ENCODE measurements around the gene MYCBP2.

Gene MYCBP2

GRCh38 chr13:77185721-77186120, 141.2 kb downstream of the MYCBP2 start:
- H3K4ac ChIP-seq (ENCODE audit: low read depth in 1 of 2, low read length in 2 of 2) = no peak overlapping the region
- H4K91ac ChIP-seq (ENCODE audit: low read length) = no peak overlapping the region
- no peak overlapping the region for H2BK12ac ChIP-seq (ENCODE audit: low read length in 2 of 2)
- no peak overlapping the region for H3K14ac ChIP-seq (ENCODE audit: low read length in 2 of 2)
- no peak overlapping the region for H3K4me3 ChIP-seq (ENCODE audit: insufficient read depth in 1 of 2, low read depth in 1 of 2, low read length in 2 of 2)
- H2BK5ac ChIP-seq (ENCODE audit: low read depth, low read length, poor library complexity, severe bottlenecking) = no peak overlapping the region
- no peak overlapping the region for H3K18ac ChIP-seq (ENCODE audit: low read depth in 1 of 2, low read length in 2 of 2)
- no peak overlapping the region for H2BK120ac ChIP-seq (ENCODE audit: low read depth, low read length)
- H3K4me2 ChIP-seq (ENCODE audit: low read length, poor library complexity, severe bottlenecking) = no peak overlapping the region
- 97% methylated on average over 2 of the region's 3 CpGs for WGBS
- no peak for DNase-seq
- H3K9ac ChIP-seq (ENCODE audit: low read length) = no peak overlapping the region
- H4K8ac ChIP-seq (ENCODE audit: low read length) = no peak overlapping the region
- H3K4me1 ChIP-seq (ENCODE audit: control insufficient read depth, insufficient read depth, low read depth, low read length) = no peaks in the 10 kb centered on the region
- H3K27me3 ChIP-seq (ENCODE audit: control insufficient read depth in 1 of 2, insufficient read depth in 1 of 2, low read length in 2 of 2) = no peaks in the 10 kb centered on the region
- H3K9me3 ChIP-seq (ENCODE audit: control insufficient read depth, low read length) = no peaks in the 10 kb centered on the region
- H3K23ac ChIP-seq (ENCODE audit: low read length in 2 of 2) = no peak overlapping the region
- H2AFZ ChIP-seq (ENCODE audit: low read depth, low read length) = no peak overlapping the region
- peaks cover 3 to 90% of the 10 kb centered on the region in 2 experiments for H3K36me3 ChIP-seq (ENCODE audit: control insufficient read depth in 1 of 2, insufficient read depth in 2 of 2, low read depth in 1 of 2, low read length in 2 of 2)
- H2BK15ac ChIP-seq (ENCODE audit: low read depth, poor library complexity, severe bottlenecking) = no peak overlapping the region
- no peaks in the 10 kb centered on the region for H3K79me1 ChIP-seq (replicated peaks; ENCODE audit: low read length, poor library complexity, severe bottlenecking)
- H2AK5ac ChIP-seq (ENCODE audit: low read length, severe bottlenecking) = no peak overlapping the region
- H3K27ac ChIP-seq (ENCODE audit: low read length, poor library complexity, severe bottlenecking) = no peak overlapping the region

GRCh38 chr13:77184455-77184854, 142.4 kb downstream of the MYCBP2 start:
- peaks cover 8 to 90% of the 10 kb centered on the region in 2 experiments for H3K36me3 ChIP-seq (ENCODE audit: control insufficient read depth in 1 of 2, insufficient read depth in 2 of 2, low read depth in 1 of 2, low read length in 2 of 2)
- no peak overlapping the region for H2BK15ac ChIP-seq (ENCODE audit: low read depth, poor library complexity, severe bottlenecking)
- no peak overlapping the region for H3K27ac ChIP-seq (ENCODE audit: low read length, poor library complexity, severe bottlenecking)
- no peak overlapping the region for H3K4me2 ChIP-seq (ENCODE audit: low read length, poor library complexity, severe bottlenecking)
- no peaks in the 10 kb centered on the region for H3K9me3 ChIP-seq (ENCODE audit: control insufficient read depth, low read length)
- H4K91ac ChIP-seq (ENCODE audit: low read length) = no peak overlapping the region
- no peaks in the 10 kb centered on the region for H3K4me1 ChIP-seq (ENCODE audit: control insufficient read depth, insufficient read depth, low read depth, low read length)
- H3K4ac ChIP-seq (ENCODE audit: low read depth in 1 of 2, low read length in 2 of 2) = no peak overlapping the region
- no peak overlapping the region for H2BK120ac ChIP-seq (ENCODE audit: low read depth, low read length)
- no peak overlapping the region for H2AK5ac ChIP-seq (ENCODE audit: low read length, severe bottlenecking)
- peaks cover 2% of the 10 kb centered on the region for H3K79me1 ChIP-seq (replicated peaks; ENCODE audit: low read length, poor library complexity, severe bottlenecking)
- H3K9ac ChIP-seq (ENCODE audit: low read length) = no peak overlapping the region
- H4K8ac ChIP-seq (ENCODE audit: low read length) = no peak overlapping the region
- no peaks in the 10 kb centered on the region for H3K27me3 ChIP-seq (ENCODE audit: control insufficient read depth in 1 of 2, insufficient read depth in 1 of 2, low read length in 2 of 2)
- no peak overlapping the region for H3K14ac ChIP-seq (ENCODE audit: low read length in 2 of 2)
- H3K23ac ChIP-seq (ENCODE audit: low read length in 2 of 2) = no peak overlapping the region
- H3K18ac ChIP-seq (ENCODE audit: low read depth in 1 of 2, low read length in 2 of 2) = no peak overlapping the region
- no peak for DNase-seq
- no peak overlapping the region for H2BK12ac ChIP-seq (ENCODE audit: low read length in 2 of 2)
- no peak overlapping the region for H2BK5ac ChIP-seq (ENCODE audit: low read depth, low read length, poor library complexity, severe bottlenecking)
- no peak overlapping the region for H2AFZ ChIP-seq (ENCODE audit: low read depth, low read length)
- no peak overlapping the region for H3K4me3 ChIP-seq (ENCODE audit: insufficient read depth in 1 of 2, low read depth in 1 of 2, low read length in 2 of 2)
- WGBS = 99% methylated on average over 2 of the region's 2 CpGs

- Histone ChIP-seq H3K4ac (ENCODE audit: low read depth in 1 of 2, low read length in 2 of 2) (no peak overlapping the region), H3K4me2 (ENCODE audit: low read length, poor library complexity, severe bottlenecking) (no peak overlapping the region), H3K27ac (ENCODE audit: low read length, poor library complexity, severe bottlenecking) (no peak overlapping the region), H2AK5ac (ENCODE audit: low read length, severe bottlenecking) (no peak overlapping the region), H3K4me3 (ENCODE audit: insufficient read depth in 1 of 2, low read depth in 1 of 2, low read length in 2 of 2) (no peak overlapping the region), H3K36me3 (ENCODE audit: control insufficient read depth in 1 of 2, insufficient read depth in 2 of 2, low read depth in 1 of 2, low read length in 2 of 2) (peaks cover 8 to 90% of the 10 kb centered on the region in 2 experiments), H3K14ac (ENCODE audit: low read length in 2 of 2) (no peak overlapping the region), H2BK5ac (ENCODE audit: low read depth, low read length, poor library complexity, severe bottlenecking) (no peak overlapping the region), H3K27me3 (ENCODE audit: control insufficient read depth in 1 of 2, insufficient read depth in 1 of 2, low read length in 2 of 2) (no peaks in the 10 kb centered on the region), H2BK12ac (ENCODE audit: low read length in 2 of 2) (no peak overlapping the region), H4K8ac (ENCODE audit: low read length) (no peak overlapping the region), H3K79me1 (replicated peaks; ENCODE audit: low read length, poor library complexity, severe bottlenecking) (peaks cover 2% of the 10 kb centered on the region), H3K23ac (ENCODE audit: low read length in 2 of 2) (no peak overlapping the region), H2BK120ac (ENCODE audit: low read depth, low read length) (no peak overlapping the region), H3K4me1 (ENCODE audit: control insufficient read depth, insufficient read depth, low read depth, low read length) (no peaks in the 10 kb centered on the region), H3K18ac (ENCODE audit: low read depth in 1 of 2, low read length in 2 of 2) (no peak overlapping the region), H3K9me3 (ENCODE audit: control insufficient read depth, low read length) (no peaks in the 10 kb centered on the region), H2BK15ac (ENCODE audit: low read depth, poor library complexity, severe bottlenecking) (no peak overlapping the region), H4K91ac (ENCODE audit: low read length) (no peak overlapping the region), H3K9ac (ENCODE audit: low read length) (no peak overlapping the region), H2AFZ (ENCODE audit: low read depth, low read length) (no peak overlapping the region)
- 100% methylated on average over 2 of the region's 4 CpGs for WGBS
- DNase-seq = no peak
Measured at GRCh38 chr13:77180011-77180410, 146.9 kb downstream of the MYCBP2 start.

- Histone ChIP-seq H3K9ac (ENCODE audit: low read length) (no peak overlapping the region), H2BK120ac (ENCODE audit: low read depth, low read length) (no peak overlapping the region), H2BK15ac (ENCODE audit: low read depth, poor library complexity, severe bottlenecking) (no peak overlapping the region), H2AK5ac (ENCODE audit: low read length, severe bottlenecking) (no peak overlapping the region), H2AFZ (ENCODE audit: low read depth, low read length) (no peak overlapping the region), H4K91ac (ENCODE audit: low read length) (no peak overlapping the region), H3K4me2 (ENCODE audit: low read length, poor library complexity, severe bottlenecking) (no peak overlapping the region), H3K23ac (ENCODE audit: low read length in 2 of 2) (no peak overlapping the region), H3K4me1 (ENCODE audit: control insufficient read depth, insufficient read depth, low read depth, low read length) (peaks cover 1% of the 10 kb centered on the region), H3K4me3 (ENCODE audit: insufficient read depth in 1 of 2, low read depth in 1 of 2, low read length in 2 of 2) (no peak overlapping the region), H3K9me3 (ENCODE audit: control insufficient read depth, low read length) (no peaks in the 10 kb centered on the region), H3K4ac (ENCODE audit: low read depth in 1 of 2, low read length in 2 of 2) (no peak overlapping the region), H3K27me3 (ENCODE audit: control insufficient read depth in 1 of 2, insufficient read depth in 1 of 2, low read length in 2 of 2) (no peaks in the 10 kb centered on the region), H2BK5ac (ENCODE audit: low read depth, low read length, poor library complexity, severe bottlenecking) (no peak overlapping the region), H4K8ac (ENCODE audit: low read length) (no peak overlapping the region), H3K18ac (ENCODE audit: low read depth in 1 of 2, low read length in 2 of 2) (no peak overlapping the region), H3K36me3 (ENCODE audit: control insufficient read depth in 1 of 2, insufficient read depth in 2 of 2, low read depth in 1 of 2, low read length in 2 of 2) (peaks cover 11 to 92% of the 10 kb centered on the region in 2 experiments), H3K14ac (ENCODE audit: low read length in 2 of 2) (no peak overlapping the region), H2BK12ac (ENCODE audit: low read length in 2 of 2) (no peak overlapping the region), H3K79me1 (replicated peaks; ENCODE audit: low read length, poor library complexity, severe bottlenecking) (peaks cover 3% of the 10 kb centered on the region), H3K27ac (ENCODE audit: low read length, poor library complexity, severe bottlenecking) (no peak overlapping the region)
- no peak for DNase-seq
- WGBS = 100% methylated on average over 1 of the region's 2 CpGs
Measured at GRCh38 chr13:77177646-77178045, 149.2 kb downstream of the MYCBP2 start.
